Left hindlimb (tissue), 1 donor: ENCODE results near the gene SPECC1.
"Not testable (repeated sequence)": the region's sequence is repeated elsewhere in the genome, so short reads cannot be mapped to it uniquely, and the experiment has no call there.

Source experiments
- DNase-seq: peaks from one replicate; pipeline ENCODE4 v3.0.0-alpha.2; 2018

Gene SPECC1

DNA sequence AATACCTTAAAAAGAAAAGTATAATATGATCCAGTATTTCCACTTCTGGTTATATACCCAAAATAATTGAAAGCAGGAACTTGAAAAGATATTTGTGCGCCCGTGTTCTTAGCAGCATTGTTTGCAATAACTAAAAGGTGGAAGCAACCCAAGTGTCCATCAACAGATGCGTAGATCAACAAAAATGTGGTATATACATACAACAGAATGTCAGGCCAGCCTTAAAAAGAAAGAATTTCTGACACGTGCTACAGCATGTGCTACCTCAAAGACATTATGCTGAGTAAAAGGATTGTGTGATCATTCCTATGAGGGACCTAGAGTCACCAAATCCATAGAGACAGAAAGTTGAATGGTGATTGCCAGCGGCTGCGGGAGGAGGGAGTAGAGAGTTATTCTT lies 133.1 kb downstream of the SPECC1 start:
- no peak for DNase-seq

DNA sequence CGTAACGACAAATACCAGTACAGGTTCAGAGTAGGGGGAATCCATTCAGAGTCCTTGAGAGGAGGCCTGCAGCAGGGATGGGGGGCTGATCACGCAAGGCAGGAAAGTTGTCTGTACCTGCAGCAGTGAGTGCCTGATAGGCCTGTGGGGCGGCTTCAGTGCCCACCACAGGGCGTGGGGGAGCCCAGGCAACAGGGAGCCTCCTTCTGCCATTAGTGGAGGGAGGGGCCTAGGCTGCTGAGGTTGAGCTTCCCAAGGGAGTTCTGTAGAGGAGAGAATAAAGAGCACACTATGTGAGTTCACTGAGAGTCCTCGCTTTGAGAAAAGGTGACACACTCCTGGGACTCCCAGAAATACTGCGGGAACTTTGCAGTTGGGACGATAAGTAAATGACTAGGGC lies 134.6 kb downstream of the SPECC1 start:
- DNase-seq = no peak

DNA sequence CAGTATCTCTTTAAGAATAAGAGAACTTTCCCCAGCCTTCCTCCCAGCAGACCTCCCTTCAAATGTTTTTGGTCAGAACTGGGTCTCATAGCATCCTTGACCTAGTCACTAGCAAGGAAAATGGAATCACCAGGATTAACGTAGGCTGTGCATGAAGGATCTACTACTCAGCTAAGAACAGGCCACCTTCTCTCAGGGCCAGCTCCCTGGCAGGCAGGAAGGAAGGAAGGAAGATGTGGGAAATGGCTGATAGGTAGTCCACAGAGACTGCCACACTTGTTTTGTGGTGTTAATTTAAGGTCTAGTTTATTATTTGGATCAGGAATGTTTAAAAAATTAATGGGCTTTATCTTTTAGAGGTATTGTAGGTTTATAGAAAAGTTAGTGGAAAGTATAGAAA lies 136.4 kb downstream of the SPECC1 start:
- no peak for DNase-seq

DNA sequence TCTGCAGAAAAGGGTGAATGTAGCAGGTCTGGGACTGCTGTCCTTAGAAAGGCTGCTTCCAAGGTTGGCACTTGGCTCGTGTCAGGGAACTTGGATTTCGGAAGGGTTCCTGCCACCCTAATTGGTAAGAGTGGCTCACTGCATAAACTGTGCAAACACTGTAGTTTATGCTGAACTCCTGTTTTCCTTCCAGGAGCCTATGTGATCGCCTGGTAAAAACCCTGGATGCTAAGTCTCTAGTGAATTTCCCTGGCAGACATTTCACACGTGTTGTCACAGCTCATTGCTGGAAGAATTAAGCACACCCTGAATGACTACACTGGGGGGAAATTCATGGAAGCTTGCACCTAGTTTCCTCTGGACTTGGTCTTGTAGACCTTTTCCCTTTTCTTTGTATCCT lies 140.1 kb downstream of the SPECC1 start:
- no peak for DNase-seq

DNA sequence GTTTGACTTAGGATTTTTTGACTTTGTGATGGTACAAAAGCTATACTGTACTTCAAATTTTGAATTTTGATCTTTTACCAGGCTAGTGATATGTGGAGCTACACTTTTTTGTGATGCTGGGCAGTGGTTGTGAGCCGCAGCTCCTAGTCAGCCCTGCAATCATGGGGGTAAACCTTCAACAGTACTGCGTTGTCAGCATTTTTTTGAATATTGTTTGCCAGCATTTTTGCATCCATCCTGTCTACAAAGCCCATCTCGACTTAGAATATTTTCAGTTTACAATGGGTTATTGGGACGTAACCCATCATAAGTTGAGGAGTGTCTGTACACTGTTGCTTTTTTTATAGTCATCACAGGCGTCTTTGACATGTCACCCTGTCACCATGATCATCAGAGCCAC lies 142.0 kb downstream of the SPECC1 start:
- DNase-seq = no peak

DNA sequence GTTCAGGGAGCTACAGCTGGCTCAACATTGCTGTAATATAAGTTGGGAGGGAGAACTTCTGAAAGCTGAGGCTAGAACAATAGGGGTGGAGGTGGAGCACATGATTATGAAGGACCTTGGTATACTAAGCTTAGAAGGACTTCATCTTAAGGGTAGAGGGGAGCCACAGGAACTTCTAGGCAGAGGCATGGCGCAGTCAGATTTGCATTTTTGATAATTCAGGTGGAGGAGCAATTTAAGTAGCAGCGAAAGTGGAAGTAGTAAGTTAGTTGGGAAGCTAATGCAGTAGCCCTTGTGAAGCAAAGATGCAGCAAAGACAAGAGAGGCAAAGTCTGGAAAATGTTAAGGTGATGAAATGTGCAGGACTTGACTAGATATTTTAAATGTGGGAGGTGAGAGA lies 144.1 kb downstream of the SPECC1 start:
- no peak for DNase-seq

DNA sequence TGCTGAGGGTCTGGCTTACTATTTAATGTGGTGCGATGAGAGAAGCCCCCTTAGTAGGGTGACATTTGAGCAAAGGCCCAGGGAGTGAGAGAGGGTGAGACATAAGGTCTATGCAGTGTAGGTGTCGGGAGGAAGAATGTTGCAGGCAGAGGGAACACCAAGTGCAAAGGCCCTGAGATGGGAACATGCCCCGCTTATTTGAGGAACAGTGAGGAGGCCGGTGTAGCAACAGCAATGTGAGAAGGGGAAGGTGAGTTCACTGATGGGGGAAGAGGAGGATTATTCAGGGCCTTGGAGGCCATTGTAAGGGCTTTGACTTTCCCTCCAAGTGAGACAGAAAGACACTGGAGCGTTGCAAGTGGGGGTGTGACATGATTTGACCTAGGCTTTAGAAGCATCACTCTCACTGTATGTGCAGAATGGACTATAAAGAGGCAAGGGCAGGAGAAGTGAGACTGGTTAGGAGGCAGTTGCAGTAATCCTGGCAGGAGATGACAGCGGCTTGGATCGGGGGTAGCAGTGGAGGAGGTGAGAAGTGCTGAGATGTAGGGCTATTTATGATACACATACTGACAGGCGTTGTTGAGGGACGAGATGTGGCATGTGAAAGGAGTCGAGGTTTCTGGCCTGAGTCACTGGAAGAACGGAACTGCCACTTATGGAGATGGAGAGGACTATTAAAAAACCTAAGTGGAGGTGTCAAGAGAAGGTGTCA lies 145.3 kb downstream of the SPECC1 start:
- DNase-seq = no peak

DNA sequence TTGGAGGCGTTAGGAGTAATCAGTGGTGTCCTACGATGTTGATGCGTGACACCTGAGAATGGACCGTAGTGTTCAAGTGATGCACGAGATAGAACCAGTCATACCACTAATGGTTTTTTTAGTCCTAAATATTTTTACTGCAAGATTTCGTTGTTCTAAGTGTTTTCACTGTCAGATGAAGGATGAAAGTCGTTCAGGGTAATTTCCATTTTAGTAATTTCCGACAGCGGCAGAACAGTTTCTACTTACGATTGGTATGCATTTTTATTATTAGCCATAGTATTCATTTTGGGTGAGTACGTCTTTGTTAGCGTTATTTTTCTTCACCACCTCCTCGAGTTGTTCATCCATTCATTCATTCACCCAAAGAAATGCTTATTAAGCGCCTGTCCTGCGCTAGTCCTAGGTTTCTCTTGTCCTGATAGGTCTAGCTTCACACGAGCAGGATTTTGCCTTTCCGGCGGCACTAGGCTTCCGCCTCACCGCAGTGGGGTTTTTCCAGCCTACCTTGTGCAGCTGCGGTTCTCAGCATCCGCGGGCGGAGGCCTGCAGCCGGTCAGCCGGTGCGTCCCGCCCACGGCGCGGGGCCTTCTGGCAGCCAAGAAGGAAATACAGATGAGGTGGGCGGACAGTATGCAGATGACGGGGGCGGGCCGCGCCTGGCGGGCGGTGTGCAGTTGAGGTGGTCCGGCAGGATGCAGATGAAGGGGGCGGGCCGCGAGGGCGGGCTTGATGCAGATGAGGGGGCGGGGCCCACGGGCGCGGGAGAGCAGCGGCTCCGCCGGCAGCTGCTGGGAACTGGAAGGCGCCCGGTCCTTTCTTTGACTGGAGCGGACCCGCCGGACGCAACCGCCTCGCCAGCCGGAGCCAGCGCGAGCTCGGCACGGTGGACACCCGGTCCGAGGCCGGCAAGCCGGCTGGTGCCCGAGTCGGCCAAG lies 146.4 kb downstream of the SPECC1 start:
- peak; percentile 97 for DNase-seq

DNA sequence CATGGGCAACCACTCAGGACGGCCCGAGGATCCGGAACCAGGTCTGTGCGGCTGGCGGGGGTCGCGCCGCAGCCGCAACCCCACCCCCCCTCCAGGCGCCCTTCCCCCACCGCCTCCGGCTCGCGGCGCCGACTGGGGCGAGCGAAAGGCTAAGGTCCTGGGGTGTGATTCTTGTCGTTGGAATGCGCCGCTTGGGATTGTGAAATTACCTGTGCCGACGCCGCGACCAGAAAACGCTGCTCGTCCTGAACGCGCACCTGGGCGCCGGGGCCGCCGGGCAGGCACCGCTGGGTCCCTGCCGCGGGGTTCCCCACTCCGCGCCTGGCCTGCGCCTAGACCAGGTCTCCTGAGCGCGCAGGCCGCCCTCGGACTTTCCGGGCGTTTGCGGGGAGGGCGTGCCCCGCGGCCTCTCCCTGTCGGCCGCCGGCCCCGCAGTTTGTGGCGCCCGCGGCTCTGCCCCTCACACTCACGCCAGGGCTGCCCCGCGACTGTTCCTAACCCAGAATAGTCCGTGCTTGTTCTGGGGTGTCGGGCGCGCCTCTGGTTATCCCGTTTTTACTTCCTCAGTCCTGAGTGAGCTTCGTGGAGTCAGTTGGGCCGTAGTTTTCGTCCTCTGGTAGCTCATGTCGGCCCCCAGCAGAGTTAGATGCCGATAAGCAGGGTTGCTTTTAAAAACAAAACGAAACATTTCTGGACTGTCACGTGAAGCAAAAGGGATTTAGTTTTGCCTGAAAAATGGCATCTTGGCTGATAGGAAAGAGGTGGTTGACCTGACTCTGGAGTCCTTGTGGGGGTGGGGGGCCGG lies 147.2 kb downstream of the SPECC1 start:
- DNase-seq = peak; percentile 46

DNA sequence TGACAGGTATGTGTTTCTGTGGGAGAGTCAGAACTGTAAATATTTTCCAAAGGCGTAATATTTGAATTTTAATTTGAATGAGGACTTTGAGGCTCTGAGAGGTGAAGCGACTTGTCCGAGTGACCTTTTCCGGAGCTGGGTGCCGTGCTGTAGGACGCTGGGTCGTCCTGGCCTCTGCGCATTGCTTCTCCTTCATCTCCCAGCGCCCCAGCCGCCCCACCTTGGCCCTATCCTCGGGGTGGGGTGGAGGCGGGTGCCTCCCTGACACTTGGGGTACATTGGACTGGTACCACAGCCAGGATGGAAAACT lies 147.8 kb downstream of the SPECC1 start:
- no peak for DNase-seq

DNA sequence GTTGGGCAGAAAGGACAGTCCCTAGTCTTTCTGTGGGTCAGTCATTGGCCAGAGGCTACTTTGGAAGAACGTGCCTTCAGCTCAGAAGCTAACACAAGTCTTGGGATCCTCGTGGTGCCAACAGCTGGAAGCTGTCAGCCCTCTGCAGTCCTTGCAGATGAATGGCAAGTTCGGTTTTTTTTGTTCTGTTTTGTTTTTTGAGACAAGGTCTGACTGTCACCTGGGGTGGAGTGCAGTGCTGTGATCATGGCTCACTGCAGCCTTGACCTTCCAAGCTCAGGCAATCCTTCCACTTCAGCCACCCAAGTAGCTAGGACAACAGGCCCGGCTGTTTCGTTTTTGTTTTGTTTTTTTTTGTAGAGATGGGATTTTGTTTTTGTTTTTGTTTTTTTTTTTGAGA lies 149.4 kb downstream of the SPECC1 start:
- DNase-seq = no peak

DNA sequence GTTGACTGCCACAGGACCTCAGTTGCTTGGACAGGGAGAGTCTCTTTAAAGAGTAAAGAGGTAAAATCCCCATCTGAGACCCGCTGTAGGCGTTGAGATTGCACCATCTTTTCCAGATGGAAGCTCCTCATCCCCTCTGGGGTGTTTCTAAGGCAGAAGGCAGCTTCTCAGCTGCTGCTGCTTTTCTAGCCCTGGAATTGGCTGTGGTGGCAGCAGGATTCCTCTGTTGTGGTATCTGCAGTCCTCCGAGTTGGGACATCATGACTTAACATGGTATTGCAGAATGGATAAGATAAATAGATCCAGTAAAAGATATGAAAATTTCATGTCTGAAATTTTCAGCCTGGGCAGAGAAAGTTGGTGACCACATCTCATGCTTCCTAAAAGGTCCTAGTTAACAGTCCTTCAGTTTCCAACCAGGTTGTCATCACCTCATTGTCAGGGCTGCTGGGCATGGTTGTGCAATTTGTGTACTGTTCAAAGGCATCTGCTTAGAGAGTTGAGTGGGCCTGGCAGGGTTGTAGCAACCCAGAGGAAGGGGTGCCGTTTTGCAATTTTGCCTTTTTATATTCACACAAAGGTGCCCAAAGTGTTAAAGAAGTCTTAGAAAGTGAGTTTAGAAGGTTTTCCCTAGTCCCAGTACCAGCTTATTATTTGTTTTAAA lies 150.4 kb downstream of the SPECC1 start:
- DNase-seq = no peak

DNA sequence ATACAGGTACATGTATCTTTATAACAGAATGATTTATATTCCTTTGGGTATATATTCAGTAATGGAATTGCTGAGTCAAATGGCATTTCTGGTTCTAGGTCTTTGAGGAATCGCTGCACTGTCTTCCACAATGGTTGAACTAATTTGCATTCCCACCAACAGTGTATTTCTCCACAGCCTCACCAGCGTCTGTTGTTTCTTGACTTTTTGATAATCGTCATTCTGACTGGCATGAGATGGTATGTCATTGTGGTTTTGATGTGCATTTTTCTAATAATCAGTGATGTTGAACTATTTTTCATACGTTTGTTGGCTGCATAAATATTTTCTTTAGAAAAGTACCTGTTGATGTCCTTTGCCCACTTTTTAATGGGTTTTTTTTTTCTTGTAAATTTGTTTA lies 156.4 kb downstream of the SPECC1 start:
- not testable (repeated sequence) for DNase-seq

DNA sequence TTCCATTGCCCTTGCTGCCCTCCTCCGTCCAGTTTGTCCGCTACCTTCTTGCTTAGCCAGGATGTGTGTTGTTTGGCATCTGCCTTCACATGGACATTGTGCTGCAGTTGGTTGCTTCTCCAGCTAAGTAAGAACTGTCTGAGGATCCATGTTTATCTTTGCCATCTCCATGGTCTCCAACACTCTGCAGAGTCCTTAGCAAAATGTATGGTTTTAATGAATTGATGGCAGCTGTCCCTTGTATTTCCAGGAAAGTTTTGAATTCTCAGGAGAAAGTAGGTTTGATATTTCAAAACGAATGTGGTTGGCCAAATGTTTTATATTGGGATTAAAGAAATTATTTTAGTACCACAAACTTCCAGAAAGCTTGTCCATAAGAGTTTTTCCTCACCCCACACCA lies 160.9 kb downstream of the SPECC1 start:
- DNase-seq = no peak

DNA sequence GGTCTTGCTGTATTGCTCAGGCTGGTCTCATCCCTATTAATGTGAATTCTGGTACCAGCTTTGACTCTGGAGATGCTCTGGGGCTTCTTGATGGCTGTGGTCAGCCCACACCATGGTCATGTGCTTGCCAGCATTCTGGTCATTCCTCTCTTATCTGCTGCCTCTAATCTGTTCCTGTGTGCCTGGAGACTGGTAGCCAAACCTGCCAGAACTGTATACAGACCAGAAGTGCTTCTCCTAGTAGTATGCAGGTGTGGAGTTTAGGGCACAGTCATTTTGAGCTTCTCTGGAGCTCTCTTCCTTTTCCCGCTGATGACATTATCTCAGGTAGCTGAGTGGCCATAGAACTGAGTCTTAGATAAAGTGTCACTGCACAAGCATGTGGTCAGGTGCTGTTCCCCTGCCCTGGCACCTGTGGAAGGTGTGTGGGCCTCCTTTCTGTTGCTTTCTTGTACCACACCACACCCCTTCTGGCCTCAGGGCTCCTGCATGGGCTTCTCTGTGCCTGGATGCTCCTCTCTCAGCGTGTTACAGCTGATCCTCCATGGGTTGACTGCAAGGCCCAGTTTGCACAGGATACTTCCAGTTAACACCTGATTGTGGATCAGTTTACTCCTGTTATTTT lies 162.7 kb downstream of the SPECC1 start:
- DNase-seq = no peak

DNA sequence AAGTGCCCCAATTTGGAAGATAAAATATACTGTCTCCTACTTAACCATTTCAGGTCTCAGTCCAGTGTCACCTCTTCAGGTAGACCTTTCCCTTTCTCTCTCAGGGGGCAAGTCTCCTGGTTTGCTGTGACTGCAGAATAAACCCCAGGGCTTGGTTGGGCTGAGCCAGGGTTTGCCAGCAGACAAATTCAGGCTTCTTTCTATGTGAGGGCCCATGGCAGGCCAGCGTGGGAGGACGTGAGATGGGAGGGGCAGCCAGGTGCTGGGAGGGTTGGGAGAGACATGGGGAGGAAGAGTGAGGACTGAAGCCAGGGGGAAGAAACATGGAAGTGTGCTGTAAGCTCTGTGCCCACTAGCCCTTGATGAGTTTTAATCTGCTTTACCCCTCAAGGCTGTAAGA lies 163.2 kb downstream of the SPECC1 start:
- DNase-seq = no peak

DNA sequence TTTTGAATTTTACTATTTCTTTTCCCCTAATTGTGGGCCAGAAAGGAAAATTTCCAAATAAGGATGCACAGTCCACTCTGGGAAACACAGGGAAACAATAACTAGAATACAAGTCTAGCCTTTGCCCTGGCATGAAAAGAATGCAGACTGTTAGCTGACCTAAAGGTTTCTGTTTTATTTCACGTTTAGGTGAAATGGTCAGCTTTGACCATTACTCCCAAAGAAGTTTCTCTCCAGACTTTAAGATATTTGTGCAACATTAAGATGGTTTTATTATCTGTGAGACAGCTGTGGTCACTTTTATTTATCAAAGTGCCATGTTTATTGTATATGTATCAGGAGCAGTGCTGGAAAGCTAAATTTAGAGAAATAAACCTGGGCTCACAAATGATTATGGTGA lies 163.9 kb downstream of the SPECC1 start:
- no peak for DNase-seq

DNA sequence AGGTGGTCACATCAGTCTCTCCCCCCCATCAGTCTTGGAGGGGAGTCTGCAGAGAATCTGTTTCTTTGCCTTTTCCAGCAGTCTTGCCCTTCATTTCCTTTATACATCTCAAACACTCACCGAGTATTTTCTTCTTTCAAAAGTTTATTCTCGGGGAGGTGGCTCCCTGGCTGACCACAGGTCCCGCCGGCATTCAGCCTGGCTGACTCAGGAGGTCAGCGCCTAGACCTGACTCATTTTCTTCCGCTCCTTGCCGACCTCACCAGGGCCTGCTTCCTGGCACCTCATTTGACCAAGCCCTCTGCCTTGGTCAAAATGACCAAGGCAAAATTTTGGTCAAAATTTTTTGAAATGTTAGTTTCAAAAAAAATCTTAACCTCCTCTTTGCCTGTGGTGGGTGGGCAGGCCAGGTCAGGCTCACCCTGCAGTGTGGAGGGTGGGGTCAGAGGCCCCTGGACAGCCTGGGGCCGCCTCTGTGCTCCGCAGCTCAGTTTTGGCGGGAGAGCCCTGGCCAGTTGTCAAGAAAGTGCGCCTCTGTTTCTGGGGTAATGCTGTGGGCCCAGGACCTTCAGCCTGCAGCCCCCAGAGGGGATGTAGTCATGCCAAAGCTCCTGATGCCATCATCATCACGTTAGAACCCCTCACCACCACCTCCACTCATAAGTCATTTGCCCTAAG lies 165.6 kb downstream of the SPECC1 start:
- no peak for DNase-seq

DNA sequence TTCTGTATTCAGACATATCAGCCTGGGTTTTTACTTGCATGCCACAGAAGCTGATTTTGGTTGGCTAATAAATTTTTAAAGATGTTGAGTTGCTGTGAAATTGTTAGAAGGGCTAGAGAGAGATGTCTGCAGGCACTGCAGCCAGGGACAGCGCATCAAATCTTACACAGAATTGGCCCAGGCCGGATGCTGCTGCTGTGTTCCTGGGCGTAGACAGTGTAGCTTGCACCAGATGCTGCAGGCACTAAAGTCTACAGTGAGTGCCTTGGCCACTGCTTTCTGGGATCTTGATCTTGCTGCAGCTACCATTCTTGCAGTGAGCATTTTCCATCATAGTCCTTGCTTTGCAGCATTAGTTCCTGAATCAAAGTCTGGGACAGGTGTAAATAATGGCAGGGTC lies 169.9 kb downstream of the SPECC1 start:
- no peak for DNase-seq

DNA sequence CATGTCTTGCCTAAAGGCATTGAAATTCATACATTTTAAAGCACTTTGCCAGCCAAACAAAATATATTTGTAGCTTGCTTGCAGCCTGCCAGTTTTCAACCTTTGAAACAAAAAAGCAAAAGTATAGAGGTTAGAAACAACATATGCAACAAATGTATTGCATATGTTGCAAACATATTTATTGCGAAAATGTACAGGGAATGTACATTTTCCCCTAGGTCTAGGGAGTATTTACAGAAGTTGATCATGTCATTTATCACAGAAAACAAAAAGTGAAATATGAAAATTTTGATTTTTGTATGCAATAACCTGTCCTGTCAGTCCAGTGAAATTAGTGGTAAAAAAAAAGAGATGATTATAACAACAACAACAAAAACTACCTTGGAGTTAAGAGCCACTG lies 171.5 kb downstream of the SPECC1 start:
- no peak for DNase-seq

DNA sequence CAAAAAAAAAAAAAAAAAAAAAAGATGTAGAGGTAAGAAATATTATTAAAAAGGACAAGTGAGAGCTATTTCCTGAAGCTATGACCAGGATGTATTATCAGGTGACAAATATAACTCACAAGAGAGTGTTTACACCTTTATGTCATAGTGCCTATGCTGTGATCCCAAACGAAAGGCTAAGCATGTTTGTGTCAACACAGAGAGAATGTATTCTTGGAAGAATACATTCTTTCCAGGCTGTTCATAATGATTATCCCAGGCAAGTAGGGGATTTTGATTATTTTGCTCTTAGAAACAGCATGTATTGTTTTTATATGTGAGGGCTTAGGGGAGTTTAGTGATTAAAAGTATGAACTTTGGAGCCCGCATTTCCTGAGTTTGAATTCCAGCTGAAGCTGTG lies 175.0 kb downstream of the SPECC1 start:
- no peak for DNase-seq
